ENCODE results near the gene MS4A7.

DNA sequence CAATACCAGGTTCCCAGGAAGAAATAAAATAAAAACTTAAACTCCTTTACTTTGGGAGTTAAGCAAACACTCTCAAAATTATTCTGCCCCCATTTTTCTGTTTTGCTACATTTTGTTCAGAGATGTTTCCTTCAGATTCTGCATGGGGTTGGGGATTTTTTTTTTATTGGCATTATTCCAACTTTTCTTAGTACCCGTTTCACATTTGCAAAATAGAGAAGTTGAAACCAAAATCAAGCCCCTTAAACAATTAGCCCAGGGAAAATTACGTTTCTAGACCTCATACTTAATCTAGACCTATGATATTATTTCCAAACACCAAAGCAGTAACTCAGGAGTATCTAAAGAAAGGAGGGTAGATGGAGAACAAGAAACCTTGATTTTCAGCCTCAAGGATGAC is 20.6 kb upstream of the MS4A7 start:
- TF ChIP-seq, protein P1, sequence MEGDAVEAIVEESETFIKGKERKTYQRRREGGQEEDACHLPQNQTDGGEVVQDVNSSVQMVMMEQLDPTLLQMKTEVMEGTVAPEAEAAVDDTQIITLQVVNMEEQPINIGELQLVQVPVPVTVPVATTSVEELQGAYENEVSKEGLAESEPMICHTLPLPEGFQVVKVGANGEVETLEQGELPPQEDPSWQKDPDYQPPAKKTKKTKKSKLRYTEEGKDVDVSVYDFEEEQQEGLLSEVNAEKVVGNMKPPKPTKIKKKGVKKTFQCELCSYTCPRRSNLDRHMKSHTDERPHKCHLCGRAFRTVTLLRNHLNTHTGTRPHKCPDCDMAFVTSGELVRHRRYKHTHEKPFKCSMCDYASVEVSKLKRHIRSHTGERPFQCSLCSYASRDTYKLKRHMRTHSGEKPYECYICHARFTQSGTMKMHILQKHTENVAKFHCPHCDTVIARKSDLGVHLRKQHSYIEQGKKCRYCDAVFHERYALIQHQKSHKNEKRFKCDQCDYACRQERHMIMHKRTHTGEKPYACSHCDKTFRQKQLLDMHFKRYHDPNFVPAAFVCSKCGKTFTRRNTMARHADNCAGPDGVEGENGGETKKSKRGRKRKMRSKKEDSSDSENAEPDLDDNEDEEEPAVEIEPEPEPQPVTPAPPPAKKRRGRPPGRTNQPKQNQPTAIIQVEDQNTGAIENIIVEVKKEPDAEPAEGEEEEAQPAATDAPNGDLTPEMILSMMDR (IDR thresholded peaks at IDR 0.05), result no peak
- TF ChIP-seq RAD21 (conservative IDR thresholded peaks at IDR 0.05 in 1 of 2, IDR thresholded peaks at IDR 0.05 in 1 of 2) (no peak), SMC3 (IDR thresholded peaks at IDR 0.05) (no peak), JUN (IDR thresholded peaks at IDR 0.05) (no peak), RNF2 (IDR thresholded peaks at IDR 0.05; ENCODE audit: borderline replicate concordance, low read depth) (no peak), POLR2A (IDR thresholded peaks at IDR 0.05; ENCODE audit: low read length) (no peak), MAFK (IDR thresholded peaks at IDR 0.05; ENCODE audit: partially characterized antibody) (no peak), ESRRA (IDR thresholded peaks at IDR 0.05; ENCODE audit: borderline replicate concordance, low read length) (no peak)
- TF ChIP-seq, protein P2, sequence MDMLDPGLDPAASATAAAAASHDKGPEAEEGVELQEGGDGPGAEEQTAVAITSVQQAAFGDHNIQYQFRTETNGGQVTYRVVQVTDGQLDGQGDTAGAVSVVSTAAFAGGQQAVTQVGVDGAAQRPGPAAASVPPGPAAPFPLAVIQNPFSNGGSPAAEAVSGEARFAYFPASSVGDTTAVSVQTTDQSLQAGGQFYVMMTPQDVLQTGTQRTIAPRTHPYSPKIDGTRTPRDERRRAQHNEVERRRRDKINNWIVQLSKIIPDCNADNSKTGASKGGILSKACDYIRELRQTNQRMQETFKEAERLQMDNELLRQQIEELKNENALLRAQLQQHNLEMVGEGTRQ (IDR thresholded peaks at IDR 0.05), result no peak
- TF ChIP-seq, protein P3, sequence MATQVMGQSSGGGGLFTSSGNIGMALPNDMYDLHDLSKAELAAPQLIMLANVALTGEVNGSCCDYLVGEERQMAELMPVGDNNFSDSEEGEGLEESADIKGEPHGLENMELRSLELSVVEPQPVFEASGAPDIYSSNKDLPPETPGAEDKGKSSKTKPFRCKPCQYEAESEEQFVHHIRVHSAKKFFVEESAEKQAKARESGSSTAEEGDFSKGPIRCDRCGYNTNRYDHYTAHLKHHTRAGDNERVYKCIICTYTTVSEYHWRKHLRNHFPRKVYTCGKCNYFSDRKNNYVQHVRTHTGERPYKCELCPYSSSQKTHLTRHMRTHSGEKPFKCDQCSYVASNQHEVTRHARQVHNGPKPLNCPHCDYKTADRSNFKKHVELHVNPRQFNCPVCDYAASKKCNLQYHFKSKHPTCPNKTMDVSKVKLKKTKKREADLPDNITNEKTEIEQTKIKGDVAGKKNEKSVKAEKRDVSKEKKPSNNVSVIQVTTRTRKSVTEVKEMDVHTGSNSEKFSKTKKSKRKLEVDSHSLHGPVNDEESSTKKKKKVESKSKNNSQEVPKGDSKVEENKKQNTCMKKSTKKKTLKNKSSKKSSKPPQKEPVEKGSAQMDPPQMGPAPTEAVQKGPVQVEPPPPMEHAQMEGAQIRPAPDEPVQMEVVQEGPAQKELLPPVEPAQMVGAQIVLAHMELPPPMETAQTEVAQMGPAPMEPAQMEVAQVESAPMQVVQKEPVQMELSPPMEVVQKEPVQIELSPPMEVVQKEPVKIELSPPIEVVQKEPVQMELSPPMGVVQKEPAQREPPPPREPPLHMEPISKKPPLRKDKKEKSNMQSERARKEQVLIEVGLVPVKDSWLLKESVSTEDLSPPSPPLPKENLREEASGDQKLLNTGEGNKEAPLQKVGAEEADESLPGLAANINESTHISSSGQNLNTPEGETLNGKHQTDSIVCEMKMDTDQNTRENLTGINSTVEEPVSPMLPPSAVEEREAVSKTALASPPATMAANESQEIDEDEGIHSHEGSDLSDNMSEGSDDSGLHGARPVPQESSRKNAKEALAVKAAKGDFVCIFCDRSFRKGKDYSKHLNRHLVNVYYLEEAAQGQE (IDR thresholded peaks at IDR 0.05), result no peak
- TF ChIP-seq, protein P4, sequence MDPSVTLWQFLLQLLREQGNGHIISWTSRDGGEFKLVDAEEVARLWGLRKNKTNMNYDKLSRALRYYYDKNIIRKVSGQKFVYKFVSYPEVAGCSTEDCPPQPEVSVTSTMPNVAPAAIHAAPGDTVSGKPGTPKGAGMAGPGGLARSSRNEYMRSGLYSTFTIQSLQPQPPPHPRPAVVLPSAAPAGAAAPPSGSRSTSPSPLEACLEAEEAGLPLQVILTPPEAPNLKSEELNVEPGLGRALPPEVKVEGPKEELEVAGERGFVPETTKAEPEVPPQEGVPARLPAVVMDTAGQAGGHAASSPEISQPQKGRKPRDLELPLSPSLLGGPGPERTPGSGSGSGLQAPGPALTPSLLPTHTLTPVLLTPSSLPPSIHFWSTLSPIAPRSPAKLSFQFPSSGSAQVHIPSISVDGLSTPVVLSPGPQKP (IDR thresholded peaks at IDR 0.05; ENCODE audit: low read depth, low read length), result no peak
